ENCODE results near the gene PSMB7.

PSMB7 gene

DNA sequence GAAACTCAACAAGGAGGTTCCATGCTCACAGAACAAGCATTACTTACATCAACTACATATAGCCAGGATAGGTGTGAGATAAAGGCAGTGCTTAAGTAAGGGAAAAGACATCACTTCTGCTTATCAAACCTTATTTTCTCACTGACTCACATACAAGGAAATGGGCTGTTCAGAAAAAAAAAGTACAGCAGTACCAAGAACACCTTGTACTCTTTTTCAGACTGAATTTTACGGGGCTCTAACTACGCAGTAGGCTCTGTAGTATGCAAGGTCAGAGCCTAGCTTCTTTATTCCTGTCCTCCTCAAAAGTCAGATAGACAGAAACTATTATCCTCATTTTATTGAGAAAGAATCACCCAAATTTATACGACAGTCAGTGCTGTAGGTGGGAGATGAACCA is 5.8 kb downstream of the PSMB7 start:
- no peak for DNase-seq

DNA sequence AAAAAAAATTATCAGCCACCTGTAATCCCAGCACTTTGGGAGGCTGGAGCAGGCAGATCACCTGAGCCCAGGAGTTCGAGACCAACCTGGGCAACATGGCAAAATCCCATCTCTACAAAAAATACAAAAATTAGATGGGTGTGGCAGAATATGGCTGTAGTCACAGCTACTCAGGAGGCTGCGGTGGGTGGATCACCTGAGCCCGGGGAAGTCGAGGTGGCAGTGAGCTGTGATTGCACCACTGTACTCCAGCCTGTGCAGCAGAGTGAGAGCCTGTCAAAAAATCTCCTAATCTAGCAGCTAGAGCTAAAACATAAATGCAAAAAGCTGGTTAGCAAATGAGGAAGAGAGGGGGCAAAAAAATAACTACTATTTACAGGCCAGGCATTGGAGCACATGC is 12.0 kb downstream of the PSMB7 start:
- DNase-seq: no peak

GRCh38 chr9:124399968-124400940 is 15.0 kb downstream of the PSMB7 start:
- DNase-seq: no peak

- DNase-seq: no peak
These were observed 15.8 kb downstream of the PSMB7 start for GRCh38 chr9:124399323-124399967.

DNA sequence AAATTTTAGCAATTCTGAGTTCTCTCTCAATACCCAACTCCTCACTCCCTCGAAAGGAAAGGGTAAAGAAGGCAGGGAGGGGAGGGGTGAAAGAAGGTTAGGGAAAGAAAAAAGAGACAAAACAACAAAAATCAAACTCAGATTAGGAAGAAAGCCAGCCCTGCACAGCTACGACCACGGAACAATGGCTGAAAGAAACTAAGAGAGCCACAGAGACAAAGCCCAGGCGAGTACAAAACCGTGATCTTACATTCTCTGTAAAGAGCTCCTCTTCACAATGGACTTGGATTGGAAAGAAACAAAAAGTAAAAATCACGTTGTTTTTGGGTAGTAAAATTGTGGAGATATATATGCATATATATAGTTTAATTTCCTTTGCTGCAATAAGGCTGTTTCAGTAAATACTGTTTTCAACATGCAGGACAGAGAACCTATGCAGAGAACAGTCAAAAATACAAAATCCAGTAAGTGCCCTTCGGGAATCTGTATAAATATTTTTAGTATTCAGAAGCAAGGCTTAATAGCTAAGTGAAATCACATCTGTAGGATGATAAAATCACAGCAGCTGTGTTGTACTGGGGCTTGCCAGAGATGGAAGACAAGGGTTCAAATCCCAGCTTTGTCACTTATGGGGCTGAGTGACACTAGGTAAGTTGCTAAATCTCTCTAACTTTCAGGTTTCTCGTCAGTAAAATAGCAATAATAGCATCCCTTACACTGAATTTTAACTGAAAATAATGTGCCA is 16.9 kb downstream of the PSMB7 start:
- no peak for DNase-seq

DNA sequence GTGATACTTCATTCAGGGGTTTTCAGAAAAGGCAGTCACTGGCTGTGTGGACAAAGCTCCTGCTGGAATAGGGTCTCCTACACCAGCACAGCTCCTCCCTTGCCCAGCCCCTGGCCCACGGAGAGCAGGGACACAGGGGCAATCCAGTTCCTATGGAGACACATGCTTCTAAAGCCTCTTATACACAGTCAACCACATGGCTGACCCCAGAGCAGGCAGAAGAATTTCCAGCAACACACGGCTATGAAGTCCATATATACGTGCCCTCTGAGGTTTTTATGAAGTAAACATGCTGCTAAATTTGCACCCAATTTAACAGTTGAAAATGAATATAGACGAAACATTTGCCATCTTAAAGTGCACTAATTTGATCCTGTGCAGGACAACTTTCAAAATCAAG is 19.4 kb downstream of the PSMB7 start:
- no peak for DNase-seq

DNA sequence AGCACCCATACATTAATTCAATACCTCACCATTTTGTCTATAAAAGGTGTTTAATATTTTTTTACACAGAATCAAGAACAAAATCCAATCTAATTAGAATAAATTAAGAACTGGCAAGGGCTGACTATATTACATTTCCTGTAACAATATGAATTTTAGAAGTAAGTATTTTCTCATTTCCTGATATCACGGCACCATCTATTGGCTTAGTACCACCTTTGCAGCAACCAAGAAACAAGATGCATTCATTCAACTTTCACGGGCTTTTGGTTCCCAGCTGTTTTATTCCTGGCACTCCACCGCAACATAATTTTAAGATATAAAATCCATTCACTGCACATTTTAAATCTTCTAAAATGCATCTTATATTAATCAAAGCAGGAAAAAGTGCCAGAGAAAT is 20.6 kb downstream of the PSMB7 start:
- no peak for DNase-seq

DNA sequence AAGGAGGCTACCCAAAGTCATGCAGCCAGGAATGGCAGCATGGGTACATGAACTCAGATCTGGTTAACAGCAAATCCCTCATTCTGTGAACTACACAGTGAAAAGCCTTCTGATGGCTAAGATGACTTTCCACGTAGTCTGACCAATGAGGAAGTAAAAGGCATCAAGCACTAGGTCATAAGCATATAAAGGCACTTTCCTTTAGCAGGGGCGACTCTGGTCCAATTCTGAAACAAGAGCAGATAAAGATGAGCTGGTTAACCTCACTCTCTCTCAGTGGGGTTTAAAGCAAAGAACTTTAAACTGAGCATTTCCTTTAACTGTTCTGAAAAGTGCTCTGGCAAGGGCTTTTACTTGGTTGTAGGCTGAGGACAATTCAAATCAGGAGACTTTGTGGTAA is 21.1 kb downstream of the PSMB7 start:
- peak; percentile 57 to 80 (median 71) for DNase-seq

- DNase-seq: peak; percentile 84 to 93 (median 88)
These were observed 22.3 kb downstream of the PSMB7 start for GRCh38 chr9:124392871-124393460.

DNA sequence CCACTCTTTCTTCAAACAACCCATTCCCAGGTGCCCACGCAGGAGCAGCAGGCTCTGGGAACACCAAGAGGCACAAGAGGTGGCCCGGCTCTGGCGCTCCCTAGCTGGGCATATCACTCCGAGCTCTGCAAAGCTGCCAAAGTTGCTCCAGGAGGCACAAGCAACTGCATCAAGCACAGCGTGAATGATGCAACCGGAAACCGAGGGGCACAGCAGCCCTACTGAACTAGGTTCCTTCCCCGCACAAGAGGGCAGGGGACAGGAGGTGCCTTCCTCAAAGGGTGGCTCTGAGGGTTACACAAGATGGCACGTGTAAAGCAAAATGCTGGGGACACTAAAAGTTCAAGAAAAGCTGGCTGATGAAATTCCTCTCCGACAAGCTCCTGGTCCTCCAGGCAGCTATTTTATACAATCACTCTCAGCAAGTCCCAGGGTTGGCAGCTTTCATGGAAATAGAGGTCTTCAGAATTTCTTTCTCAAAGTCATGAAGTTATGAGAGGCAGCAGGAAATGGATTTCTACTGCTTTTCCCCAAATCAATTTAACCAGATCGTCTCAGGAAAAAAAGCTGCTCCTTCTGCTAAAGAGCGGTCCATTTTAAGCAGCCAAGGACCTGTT is 22.9 kb downstream of the PSMB7 start:
- peak; percentile 58 to 71 (median 71) for DNase-seq

DNA sequence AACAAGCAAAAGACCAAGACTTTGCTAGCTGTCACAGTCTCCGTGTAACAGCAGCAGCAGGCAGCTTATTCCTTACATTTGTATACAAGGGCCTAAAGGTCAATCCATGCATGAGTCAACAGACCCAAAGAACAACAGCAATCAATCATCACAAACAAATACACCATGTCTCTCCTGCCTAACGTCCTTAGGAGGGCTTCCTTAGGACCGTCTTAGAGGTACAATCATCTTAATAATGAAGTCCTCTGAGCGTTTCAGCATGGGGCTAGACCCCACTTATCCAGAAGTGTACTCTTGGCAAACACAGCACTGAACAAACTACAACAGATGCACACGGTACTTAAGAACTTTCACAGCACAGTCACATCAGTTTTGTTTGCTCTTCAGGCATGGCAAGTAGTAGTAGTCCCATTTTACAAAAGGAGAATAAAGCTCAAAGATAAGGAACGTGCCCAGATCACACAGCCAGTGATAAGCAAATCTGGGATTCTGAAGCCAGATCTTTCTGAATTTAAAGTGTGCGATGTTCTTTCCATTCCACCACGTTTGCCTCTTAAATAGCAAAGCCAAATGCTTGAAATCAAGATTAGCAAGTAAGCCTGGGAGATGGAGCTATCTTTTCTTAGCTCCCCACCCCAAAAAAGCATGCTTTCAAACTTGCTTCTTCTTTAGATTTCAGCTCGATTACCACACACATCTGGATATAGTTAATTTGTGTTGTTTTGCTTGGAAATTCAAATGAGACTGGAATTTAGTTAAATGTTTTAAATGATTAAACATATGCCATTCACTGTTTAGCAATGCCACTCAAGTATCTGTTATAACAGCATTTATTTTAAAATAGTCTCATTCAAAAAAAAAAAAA is 24.2 kb downstream of the PSMB7 start:
- no peak for DNase-seq

- DNase-seq: no peak
These were observed 25.9 kb downstream of the PSMB7 start for GRCh38 chr9:124389146-124389939.

DNA sequence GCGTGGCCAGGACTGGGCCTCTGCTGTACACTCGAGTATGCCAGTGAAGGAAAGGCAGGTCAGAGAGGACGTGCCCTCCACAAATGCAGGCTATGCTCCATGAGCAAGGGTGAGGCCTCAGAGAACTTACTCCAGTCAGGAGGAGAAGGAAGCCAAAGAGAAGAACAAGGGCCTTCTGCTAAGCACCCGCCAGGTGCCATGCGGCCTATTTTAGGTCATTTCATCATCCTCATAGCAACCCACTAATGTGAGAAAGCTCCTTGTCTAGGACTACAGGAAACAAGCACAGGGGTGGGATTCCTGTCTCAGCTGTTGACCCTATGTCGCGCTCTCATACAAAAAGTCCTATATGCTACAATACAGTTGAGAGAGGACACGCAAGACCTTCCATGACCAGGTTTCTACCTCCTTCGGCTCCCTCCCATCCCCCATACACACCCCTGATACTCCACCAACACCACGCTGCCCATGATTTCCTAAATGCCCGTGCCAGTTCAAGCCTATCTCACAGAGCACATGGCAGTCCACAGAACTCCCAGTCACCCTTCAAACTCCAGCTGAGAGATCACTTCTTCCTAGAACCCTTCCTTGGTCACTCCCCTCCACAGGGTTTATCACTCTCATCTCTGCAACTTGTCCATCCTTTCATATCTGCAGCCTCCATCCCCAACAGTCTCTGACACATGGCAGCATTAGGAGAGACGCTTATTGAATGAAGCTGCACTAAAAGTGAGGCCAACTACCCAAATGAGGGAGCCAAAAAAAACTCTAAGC is 26.8 kb downstream of the PSMB7 start:
- DNase-seq: no peak

- DNase-seq: no peak
These were observed 29.0 kb downstream of the PSMB7 start for GRCh38 chr9:124386201-124386600.

- DNase-seq: no peak
These were observed 29.6 kb downstream of the PSMB7 start for GRCh38 chr9:124385623-124386022.

DNA sequence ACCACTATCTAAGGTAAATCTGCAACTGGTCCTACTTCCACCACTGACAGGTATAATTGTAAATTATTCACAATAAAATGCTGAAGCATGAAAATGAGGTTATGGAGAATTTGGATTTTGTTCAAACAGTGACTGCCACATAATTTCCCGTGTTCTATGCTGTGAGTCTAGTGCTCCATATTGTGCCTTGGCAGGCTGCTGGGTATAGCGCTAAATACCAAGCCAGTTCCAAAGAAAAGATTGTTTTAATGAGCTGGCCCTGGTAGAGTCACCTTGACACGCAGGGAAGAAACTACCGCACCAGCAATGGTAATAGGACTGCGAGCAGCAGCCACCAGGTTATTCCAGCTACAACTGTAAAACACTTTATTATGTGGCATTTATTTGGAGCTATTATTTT is 30.4 kb downstream of the PSMB7 start:
- no peak for DNase-seq

GRCh38 chr9:124384210-124384609 is 31.0 kb downstream of the PSMB7 start:
- no peak for DNase-seq

DNA sequence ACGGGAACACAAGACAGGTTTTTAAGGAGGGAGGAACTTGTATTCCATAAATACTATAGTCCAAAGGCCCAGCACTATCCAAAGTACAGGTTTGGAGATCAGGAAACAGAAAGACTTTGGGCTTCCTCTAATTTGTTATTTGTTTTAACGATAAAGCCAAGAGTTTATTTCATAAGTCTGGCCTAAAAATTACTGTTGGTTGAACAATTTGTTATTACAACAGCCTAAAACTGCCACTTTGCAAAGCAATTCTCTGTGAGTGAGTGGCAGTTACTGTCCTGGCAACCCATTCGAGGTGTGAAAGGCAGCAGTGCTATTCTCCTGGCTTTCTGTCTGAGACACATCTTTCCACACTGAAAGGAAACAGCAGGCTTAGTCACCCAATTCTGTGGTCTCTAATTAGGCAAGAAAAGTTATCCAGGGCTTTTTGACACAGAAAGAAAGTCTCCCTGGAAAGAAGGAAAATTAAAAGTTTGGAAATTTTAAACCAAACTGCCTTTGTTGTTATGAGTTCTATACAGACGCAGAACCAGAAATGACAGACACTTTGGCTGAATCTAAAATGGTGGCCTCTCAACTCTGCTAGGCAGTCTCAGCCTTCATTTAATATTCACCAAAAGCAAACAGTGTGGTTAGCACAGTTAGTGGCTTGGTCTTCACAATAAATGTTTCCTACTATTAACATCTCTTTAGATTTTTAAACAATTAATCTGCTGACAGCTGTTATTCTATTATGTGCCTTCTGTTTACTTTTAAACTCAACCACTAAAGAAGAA is 33.9 kb downstream of the PSMB7 start:
- DNase-seq: peak; percentile 62 to 85 (median 83)

Measured in suppressor macrophage treated with lipopolysaccharide for 1 hour (primary cell).